Activated CD8-positive, alpha-beta memory T cell treated with anti-CD3 and anti-CD28 coated beads, Interleukin-2, amount 50 U/mL, for 48 hours (primary cell): ENCODE data around the gene ELP6.

ENCODE experiments used
- DNase-seq: peaks from one replicate; pipeline ENCODE4 v3.0.0-alpha.2; 2020

The ELP6 gene

DNA sequence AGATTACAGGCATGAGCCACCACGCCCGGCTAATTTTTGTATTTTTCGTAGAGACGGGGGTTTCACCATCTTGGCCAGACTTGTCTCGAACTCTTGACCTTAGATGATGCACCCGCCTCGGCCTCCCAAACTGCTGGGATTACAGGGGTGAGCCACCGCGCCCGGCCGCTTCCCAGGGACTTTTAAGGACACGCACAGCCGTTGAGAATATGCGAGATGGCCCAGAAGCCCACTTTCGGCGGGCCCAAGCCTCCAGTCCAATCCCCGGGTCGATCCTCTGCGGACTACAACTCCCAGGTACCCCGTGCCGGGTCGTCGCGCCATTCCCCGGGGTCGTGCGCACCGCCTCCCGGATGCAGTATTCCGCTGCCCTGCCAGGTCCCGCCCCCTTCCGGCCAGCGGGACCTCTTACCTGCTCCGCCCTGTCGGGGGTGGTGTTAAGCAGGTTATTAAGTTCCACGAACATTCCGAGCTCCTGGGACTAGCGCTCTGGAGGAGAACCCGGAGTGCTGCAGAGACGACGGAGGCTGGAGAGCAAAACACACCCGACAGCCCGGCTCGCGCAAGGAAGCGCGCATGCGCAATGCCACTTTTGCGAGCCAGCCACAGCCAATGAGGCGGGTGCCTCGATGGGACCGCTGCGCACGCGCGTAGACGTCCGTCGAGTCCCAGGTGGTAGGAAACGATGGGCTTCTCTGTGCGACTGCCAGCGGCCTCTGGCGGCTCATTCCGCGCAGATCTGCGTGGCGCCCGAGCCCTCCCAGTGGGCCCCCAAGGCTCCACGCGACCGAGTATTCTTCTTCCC is at the start of gene ELP6:
ELP6 (minus strand) TSS at position 588 of the 805 bp plus-strand sequence; CDS start at position 466, 122 bp downstream.
- DNase-seq = peak; percentile 99

DNA sequence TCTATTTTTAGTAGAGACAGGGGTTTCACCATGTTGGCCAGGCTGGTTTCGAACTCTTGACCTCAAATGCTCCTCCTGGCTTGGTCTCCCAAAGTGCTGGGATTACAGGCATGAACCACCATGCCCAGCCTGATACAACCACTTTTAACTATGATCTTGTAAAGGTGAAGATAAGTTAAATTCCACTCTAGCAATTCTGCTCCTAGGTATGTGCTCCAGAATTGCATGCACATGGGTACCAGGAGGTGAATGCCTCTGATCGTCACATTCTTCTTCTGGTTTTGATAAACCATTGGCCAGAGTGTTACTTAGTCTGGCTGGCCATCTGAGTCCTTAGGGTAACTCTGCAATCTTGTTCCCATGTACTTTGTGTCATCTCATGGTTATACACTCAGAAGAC is 42.8 kb upstream of the ELP6 start:
- DNase-seq = no peak

DNA sequence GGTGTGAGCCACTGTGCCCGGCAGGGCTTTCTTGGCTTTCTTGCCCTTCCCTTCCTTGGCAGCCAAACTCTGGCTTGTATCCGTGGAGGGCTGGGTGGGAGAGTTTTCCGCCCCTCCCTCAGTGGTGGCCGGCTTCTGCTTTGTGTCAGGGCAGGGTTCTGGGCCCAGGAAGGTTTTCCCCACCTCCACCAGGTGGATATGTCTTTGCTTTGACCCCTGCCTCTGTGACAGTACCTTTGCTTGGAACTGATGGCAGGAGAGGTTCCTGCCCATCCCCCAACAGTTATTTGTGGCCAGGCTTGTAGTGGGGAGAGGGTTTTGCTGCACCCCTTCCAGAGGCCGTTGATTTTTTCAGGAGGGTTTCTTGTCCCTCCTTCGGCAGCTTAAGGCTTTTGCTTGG is 40.8 kb upstream of the ELP6 start:
- DNase-seq = no peak

- DNase-seq = no peak
Observed at GRCh38 chr3:47553407-47553806, 39.9 kb upstream of the ELP6 start.

- DNase-seq = no peak
Observed at GRCh38 chr3:47542471-47543173, 29.1 kb upstream of the ELP6 start.

GRCh38 chr3:47541583-47542108 is 28.1 kb upstream of the ELP6 start:
- DNase-seq = no peak

DNA sequence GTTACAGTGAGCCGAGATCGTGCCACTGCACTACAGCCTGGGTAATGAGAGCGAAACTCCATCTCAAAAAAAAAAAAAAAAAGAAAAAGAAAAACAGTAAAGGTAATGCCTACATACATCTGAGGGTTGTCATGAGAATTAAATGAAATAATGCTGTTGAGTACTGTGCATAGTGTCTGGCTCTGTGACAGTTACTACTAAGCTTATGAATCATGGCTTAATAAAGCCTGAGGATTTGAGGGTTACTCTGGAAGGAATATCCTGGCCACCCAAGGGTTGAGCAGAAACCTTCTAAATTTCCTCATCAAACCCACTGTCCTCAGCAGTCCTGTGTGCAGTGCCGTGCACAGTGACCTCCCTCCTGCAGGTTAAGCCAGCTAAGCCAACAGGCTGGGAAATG is 26.8 kb upstream of the ELP6 start:
- no peak for DNase-seq

DNA sequence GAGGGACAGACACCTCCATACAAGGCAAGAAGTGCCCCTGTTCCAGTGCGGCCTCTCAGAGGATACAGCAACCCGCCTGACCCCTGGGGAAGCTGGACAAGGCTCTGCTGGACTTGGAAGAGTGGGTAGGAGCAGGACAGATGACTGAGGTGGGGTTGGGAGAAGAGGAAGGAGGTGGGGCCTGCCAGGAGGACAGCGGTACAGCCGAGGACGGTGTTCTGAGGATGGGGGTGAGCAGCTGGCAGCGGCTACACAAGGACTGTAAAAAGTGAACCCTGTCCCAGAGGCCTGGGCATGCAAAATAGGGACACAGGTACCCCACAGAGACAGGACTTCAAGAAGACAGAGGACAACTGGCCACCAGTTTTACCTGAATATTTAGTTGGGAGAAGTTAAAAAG is 23.5 kb upstream of the ELP6 start:
- DNase-seq = no peak

- no peak for DNase-seq
Observed at GRCh38 chr3:47536221-47536891, 22.8 kb upstream of the ELP6 start.

DNA sequence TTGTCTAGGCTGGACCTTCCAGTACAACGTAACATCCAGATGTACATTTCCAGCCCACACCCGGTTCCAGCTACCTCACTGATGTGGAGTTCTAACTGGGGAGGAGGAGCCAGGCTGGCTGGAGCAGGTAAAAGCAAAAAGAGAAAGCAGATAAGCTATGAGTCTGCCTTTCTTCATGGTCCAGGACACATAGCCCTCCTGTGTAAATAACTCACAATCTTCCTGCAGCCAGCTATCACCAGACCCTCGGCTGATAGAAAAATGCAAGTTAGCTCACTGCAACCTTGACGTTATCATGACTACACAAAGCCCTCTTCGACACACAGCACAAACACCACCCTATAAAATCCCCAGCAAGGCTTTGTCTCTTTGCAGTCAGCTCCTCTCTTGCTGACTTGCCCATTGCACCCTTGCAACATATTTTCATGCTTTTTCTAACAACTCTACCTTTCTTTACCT is 20.5 kb upstream of the ELP6 start:
- DNase-seq = no peak

DNA sequence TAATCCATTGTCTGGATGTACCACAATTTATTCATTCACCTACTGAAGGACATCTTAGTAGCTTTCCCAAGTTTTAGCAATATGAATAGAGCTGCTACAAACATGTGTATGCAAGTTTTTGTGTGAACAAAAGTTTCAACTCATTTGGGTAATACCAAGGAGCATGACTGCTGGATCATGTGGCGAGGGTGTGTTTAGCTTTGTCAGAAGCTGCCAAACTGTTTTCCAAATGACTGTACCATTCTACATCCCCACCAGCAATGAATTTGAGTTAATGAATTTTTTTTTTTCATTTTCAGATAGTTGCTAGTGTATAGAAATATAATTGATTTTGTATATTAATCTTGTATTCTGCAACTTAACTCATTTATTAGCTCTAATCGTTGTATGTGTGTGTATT is 20.0 kb upstream of the ELP6 start:
- no peak for DNase-seq

DNA sequence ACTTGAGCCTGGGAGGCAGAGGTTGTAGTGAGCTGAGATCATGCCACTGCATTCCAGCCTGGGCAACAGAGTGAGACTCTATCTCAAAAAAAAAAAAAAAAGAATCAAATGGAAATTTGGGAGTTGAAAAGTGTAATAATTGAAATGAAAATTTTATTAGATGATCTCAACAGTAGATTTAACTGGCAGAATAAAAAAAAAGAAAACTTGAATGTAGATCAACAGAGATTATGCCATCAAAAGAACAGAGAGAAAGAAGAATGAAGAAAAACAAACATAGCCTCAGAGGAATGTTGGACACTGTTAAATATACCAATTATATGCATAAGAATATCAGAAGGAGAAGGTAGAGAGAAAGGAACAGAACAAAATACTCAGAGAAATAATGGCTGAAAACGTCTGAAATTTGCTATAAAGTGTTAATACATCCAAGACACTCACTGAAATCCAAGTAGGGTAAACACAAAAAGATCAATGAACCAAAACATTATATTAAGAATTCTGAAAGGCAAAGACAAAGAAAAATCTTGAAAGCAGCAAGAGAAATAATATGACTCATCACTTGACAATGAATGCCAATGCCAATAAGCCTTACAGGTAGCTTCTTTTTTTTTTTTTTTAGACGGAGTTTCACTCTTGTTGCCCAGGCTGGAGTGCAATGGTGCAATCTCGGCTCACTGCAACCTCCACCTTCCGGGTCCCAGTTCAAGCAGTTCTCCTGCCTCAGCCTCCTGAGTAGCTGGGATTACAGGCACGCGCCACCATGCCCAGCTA is 14.6 kb upstream of the ELP6 start:
- no peak for DNase-seq

- DNase-seq = no peak
Observed at GRCh38 chr3:47525617-47526016, 12.1 kb upstream of the ELP6 start.

GRCh38 chr3:47523310-47524073 is 10.0 kb upstream of the ELP6 start:
- DNase-seq = no peak

DNA sequence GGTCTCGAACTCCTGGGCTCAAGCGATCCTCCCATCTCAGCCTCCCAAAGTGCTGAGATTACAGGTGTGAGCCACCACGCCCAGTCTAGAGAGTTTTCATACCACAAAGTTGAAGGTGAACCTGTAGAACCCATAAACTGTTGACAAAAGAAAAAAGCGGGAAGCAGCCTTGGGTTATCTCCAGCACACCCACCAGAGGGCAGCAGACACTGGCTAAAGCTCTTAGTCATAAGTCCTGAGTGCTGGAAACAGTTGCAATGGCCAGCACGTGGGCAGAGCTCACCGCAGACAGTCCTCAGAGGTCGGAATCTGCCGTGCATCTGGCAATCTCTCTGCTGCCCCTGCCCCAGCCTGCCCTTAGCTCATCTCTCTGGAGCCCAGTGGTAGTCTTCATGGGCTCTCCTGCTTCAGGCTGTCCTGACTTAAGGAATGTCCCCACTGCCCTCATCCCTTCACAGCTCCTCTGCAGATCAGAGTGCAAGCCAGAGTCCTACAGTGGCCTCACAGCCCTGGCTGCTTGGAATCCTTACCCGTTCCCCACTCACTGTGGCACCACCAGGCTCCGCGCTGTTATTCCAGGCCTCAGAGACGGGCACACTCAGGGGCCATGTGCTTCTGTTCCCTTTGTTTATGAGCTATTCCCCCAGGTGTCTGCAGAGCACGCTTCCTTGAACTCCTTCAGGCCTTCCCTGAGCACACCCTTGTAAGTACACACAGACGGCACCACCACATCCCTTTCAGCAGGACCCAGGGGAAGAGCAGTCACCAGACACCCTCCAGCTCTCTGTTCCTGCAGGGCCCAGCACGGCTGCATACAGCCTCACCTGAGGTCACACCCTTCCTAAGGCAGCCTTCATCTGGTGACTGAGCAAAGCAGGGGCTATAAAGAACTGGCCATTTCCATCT is 8.8 kb upstream of the ELP6 start:
- DNase-seq = peak; percentile 83

GRCh38 chr3:47520756-47521155 is 7.2 kb upstream of the ELP6 start:
- DNase-seq = no peak

DNA sequence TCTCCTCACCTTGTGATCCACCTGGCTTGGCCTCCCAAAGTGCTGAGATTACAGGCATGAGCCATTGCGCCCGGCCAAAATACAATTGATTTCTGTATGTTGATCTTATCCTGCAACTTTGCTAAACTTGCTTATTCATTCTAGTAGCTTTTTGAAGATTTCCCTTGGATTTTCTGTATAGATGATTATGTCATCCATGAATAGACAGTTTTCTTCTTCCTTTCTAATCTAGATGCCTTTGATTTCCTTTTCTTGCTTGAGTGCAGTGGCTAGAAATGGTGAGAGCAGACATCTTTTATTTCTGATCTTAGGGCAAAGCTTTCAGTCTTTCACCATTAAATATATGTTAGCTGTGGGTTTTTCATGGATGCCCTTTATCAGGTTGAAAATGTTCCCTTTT is 4.4 kb upstream of the ELP6 start:
- DNase-seq = no peak

- no peak for DNase-seq
Observed at GRCh38 chr3:47515864-47516319, 2.4 kb upstream of the ELP6 start.

DNA sequence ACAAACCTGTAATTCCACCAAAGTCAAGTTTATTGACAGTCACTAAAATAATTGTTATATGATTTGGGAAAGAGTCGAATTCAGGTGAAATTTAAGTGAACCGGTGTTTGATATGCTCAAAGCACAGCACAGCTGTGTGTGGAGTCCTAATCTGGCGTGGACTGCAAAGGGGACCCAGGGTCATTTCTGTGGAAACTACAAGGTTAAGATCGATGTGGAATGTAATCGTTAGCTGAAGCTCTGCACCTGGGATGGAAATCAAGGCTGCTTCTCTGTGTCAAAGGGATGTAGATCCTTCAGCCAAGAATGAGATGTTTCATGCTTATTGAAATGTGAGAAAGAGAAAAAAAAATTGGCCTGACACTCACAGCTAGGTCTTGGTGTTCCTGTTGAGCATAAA is 1.6 kb upstream of the ELP6 start:
- no peak for DNase-seq

GRCh38 chr3:47512416-47513124 is 942 bp downstream of the ELP6 start:
- peak; percentile 64 for DNase-seq
